ENCODE measurements around the gene ZNF793.

GRCh38 chr19:37484406-37485168 is 22.2 kb upstream of the ZNF793 start:
- no peak for TF ChIP-seq EZH2phosphoT487 (IDR thresholded peaks at IDR 0.05; ENCODE audit: insufficient read depth, low read depth)
- TF ChIP-seq EZH2 (IDR thresholded peaks at IDR 0.05; ENCODE audit: insufficient read depth, poor library complexity, severe bottlenecking) = no peak

All from GM23248 (cell line).